Measurements from ENCODE around the gene PPP1CB. TPM values are rescaled to one million over a fixed set of nuclear protein-coding genes. Genes with fewer than 3 reads are reported as not detected.

PPP1CB gene
- total and polyA plus RNA-seq, 12 donors: 46.7 to 272 (median 190) TPM

GRCh38 chr2:28822036-28822435 lies 70.4 kb downstream of the PPP1CB start:
- no peak for DNase-seq
- no peaks in the 10 kb centered on the region for H3K4me1 ChIP-seq (replicated peaks in 1 of 2)
- intact Hi-C loops (cut with DNase I): no loop called here

GRCh38 chr2:28824207-28824606 lies 72.6 kb downstream of the PPP1CB start:
- Histone ChIP-seq H3K27ac (no peak overlapping the region), H3K27me3 (no peaks in the 10 kb centered on the region), H3K4me3 (no peak overlapping the region), H3K36me3 (replicated peaks in 1 of 2) (no peaks in the 10 kb centered on the region), H3K4me1 (replicated peaks in 1 of 2) (no peaks in the 10 kb centered on the region), H3K9me3 (replicated peaks in 1 of 3) (no peaks in the 10 kb centered on the region)
- no peak for TF ChIP-seq CTCF (IDR thresholded peaks at IDR 0.05)
- intact Hi-C loops (cut with DNase I): no loop called here
- 89 to 96% (median 95%) methylated on average over 2 of the region's 2 CpGs for WGBS, 4 donors
- no peak for DNase-seq

More at GRCh38 chr2:28822036-28822435, 70.4 kb downstream of the PPP1CB start:
- TF ChIP-seq POLR2A (IDR thresholded peaks at IDR 0.05) (no peak), CTCF (IDR thresholded peaks at IDR 0.05) (no peak)
- Histone ChIP-seq H3K27ac (no peak overlapping the region), H3K9me3 (replicated peaks in 1 of 3) (no peaks in the 10 kb centered on the region), H3K36me3 (replicated peaks in 1 of 2) (no peaks in the 10 kb centered on the region), H3K4me3 (no peak overlapping the region), H3K27me3 (no peaks in the 10 kb centered on the region)

- intact Hi-C loops (cut with DNase I): no loop called here
- Histone ChIP-seq H3K27ac (no peak overlapping the region), H3K36me3 (replicated peaks in 1 of 2) (no peaks in the 10 kb centered on the region), H3K4me3 (no peak overlapping the region), H3K9me3 (replicated peaks in 1 of 3) (no peaks in the 10 kb centered on the region), H3K4me1 (replicated peaks in 1 of 2) (no peaks in the 10 kb centered on the region), H3K27me3 (no peaks in the 10 kb centered on the region)
- TF ChIP-seq POLR2A (IDR thresholded peaks at IDR 0.05) (no peak), CTCF (IDR thresholded peaks at IDR 0.05) (no peak)
- DNase-seq: no peak
Observed at GRCh38 chr2:28824870-28825269, 73.2 kb downstream of the PPP1CB start.

- DNase-seq: no peak
- no peaks in the 10 kb centered on the region for H3K36me3 ChIP-seq (replicated peaks in 1 of 2)
- H3K27ac ChIP-seq: no peak overlapping the region
- H3K9me3 ChIP-seq (replicated peaks in 1 of 3): no peaks in the 10 kb centered on the region
- no peaks in the 10 kb centered on the region for H3K4me1 ChIP-seq (replicated peaks in 1 of 2)
- 78 to 95% (median 81%) methylated on average over 2 of the region's 2 CpGs for WGBS, 4 donors
- H3K27me3 ChIP-seq: no peaks in the 10 kb centered on the region
- intact Hi-C loops (cut with DNase I): no loop called here
- TF ChIP-seq POLR2A (IDR thresholded peaks at IDR 0.05) (no peak), CTCF (IDR thresholded peaks at IDR 0.05) (no peak)
- no peak overlapping the region for H3K4me3 ChIP-seq
Observed at GRCh38 chr2:28828382-28828781, 76.8 kb downstream of the PPP1CB start.

Measured in adrenal gland (tissue), 12 donors.